ENCODE results near the gene DLG1. TPM values are rescaled to one million over a fixed set of nuclear protein-coding genes. Genes with fewer than 3 reads are reported as not detected.
A peak's percentile ranks its signal among the peaks of the same experiment; 100 is the strongest.

The DLG1 gene
- total RNA-seq = 71.2 and 107 TPM in 2 replicates

GRCh38 chr3:197298341-197298944 is at the start of gene DLG1:
Gene DLG1, minus strand, starts transcription at chr3:197298612. Its CDS starts 1,408 bp downstream, at chr3:197297204.
- DNase-seq (ENCODE audit: low read depth, low spot score) = peak; percentile 79

DNA sequence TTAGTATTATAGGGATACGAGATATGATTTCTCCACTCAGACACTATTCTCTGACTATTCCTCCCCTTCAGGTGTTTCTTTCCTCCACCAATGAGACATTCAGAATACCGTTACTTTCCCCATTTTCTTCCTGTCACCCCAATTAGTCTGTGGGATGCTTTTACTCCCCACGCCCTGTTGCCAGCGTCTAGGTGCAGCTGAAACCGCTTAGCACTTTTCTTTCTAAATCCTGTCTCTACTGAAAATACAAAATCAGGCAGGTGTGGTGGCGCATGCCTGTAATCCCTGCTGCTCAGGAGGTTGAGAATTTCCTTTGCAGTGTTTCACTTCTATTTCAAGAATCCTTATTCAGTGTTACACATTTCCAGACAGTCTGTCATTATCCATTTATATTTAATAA is 49.6 kb upstream of the DLG1 start:
- no peak for DNase-seq (ENCODE audit: low read depth, low spot score)

GRCh38 chr3:197345390-197345789 is 47.0 kb upstream of the DLG1 start:
- no peak for DNase-seq (ENCODE audit: low read depth, low spot score)

GRCh38 chr3:197344582-197345318 is 46.3 kb upstream of the DLG1 start:
- DNase-seq (ENCODE audit: low read depth, low spot score) = no peak

DNA sequence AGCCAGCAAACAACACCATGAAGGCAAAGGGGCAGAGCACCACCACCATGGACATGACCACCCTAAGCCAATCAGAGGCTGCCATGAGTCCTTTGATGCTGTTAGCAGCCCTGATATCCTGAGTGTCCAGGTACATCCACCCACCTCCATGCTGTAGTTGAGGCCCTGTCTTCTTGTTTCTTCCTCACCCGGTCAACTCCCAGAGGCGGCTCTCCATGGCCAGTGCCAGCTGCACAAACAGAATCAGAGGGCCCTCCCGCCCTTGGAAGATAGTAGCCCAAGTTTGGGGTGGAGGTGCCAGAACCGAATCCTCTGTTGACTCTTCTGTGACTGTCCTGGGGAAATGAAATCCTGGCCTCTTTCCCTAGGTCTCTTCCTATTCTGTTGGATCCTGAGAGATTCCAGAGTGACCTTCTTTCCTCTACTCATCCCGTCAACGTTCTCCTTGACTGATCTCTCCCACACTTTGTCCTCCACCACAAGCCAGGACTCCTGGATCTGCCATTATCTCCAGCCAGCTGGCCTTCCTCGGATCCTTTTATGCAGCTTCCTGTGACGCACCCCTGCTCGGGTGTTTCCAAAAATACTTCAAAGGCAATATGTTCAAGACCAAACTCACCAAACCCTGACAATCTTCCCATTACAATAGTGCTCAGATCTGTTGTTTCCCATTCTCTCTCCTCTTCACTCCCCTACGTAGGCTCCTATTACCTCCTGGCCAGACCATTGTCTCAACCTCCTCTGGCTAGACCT is 45.4 kb upstream of the DLG1 start:
- no peak for DNase-seq (ENCODE audit: low read depth, low spot score)

DNA sequence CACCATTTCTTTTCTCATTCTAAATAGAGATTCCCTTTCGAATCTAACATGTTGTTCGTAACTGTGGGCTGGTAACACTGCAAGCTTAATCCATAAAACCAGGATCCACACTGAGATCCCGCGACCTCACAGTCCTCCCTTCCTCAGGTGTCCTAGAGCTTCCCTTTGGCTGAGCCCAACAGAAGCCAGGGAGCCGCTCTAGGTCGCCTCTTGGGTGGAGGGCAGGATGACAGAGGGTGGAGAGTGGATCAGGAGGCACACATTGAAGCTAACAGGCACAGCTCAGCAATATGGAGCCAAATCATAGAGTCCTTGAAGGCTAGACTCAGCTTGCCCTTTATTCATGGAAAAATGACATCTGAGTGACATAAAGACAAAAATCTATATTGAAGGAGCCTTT is 44.7 kb upstream of the DLG1 start:
- DNase-seq (ENCODE audit: low read depth, low spot score) = no peak

GRCh38 chr3:197340521-197340871 is 42.1 kb upstream of the DLG1 start:
- DNase-seq (ENCODE audit: low read depth, low spot score) = no peak

DNA sequence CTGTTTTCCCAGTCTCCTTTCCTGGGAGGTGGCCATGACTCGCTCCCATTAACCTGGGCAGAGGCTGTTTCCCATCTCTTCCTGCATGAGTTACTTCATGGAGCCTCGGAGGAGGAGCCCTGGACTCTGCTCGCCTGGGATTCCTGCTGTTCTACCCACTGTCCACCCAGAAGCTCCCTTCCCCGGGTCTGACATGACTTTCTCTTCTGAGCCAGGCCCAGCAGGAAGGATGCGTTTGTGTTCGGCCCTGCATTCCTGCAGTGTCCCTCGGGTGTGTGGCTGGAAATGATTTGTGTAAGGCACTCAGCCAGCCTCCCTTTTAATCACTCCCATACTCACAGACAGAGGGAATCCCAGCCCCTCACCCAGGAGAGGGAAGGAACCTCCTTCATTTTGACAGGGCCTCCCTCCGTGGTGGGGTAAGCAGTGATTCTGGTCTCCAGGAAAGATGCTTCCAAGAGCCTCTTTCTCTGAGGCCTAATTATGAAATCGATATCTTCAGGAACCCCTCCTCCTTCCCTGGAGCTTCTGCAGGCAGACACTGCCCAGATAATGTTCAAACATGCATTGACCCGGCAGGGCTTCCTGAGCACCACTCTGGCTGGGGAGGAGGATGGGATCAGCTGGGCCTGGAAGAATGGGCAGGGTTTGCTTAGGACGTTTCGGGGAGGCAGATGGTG is 41.6 kb upstream of the DLG1 start:
- no peak for DNase-seq (ENCODE audit: low read depth, low spot score)

DNA sequence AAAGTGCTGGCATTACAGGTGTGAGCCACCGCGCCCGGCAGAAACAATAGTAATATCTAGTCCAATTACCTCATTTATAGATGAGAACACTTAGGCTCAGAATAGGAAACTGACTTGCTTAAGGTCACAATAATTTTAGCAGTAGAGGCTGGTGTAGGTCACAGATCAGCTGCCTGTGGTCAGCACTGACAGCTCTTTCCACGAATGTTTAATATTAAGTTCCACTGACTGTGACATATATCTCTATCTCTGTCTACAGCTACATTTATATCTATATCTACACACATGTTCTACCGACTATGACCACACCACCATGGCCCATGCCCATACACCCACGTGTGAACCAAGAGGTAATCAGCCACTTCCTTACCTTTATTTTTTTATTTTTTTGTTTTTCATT is 40.2 kb upstream of the DLG1 start:
- no peak for DNase-seq (ENCODE audit: low read depth, low spot score)

GRCh38 chr3:197337656-197338055 is 39.2 kb upstream of the DLG1 start:
- no peak for DNase-seq (ENCODE audit: low read depth, low spot score)

GRCh38 chr3:197337214-197337613 is 38.8 kb upstream of the DLG1 start:
- no peak for DNase-seq (ENCODE audit: low read depth, low spot score)

DNA sequence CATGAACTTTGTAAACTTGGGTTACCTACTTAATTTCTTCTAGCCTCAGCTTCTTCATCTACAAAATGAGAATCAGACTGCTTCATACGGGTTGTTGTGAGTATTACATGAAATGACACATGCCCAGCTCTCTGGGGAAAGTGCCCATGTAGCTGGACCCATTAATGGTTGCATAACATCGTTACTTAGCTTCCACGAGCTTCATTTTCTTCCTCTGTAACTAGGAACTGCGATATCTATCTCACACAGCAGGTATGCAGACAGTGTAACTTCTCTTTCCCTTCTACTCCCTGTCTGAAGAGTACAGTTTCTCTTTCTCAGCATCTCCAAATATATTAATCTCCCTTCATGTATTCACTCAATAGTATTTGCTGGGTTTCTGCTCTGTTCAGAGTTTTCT is 37.9 kb upstream of the DLG1 start:
- DNase-seq (ENCODE audit: low read depth, low spot score) = no peak

DNA sequence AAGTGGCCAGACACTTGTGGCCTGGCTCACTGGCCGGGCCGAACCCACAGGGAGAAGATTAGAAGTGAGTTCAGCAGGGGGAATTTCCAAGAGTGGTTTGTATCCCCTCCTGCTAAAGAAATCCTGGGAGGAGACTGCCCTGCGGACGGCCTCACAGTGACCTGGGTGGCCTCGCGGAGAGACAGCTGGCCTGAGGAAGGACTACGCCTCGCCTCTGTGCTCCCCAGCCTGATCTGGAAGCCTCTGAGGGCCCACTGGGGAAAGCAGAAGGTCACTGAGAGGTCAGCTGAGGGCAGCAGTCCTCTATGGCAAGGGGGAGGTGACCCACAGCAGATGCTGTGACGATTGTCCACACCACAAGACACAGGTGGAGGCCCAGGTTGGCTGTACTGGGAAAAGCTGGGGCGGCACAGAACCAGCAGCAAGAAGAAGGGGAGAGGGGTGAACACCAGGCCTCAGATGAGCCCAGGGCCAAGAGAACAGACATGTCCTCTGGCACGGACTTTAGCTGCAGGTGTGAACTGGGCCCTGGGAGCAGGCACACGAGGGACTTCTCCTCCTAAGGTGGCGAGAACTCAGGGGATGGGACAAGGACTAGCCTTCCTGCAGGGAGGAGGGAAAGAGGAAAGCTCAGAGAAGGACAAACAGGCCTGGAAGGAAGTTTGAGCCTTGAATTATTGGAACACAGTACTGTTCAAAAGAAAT is 37.2 kb upstream of the DLG1 start:
- no peak for DNase-seq (ENCODE audit: low read depth, low spot score)

- no peak for DNase-seq (ENCODE audit: low read depth, low spot score)
Observed at GRCh38 chr3:197333901-197334639, 35.7 kb upstream of the DLG1 start.

GRCh38 chr3:197331131-197331530 is 32.7 kb upstream of the DLG1 start:
- DNase-seq (ENCODE audit: low read depth, low spot score) = no peak

GRCh38 chr3:197329382-197329781 is 31.0 kb upstream of the DLG1 start:
- DNase-seq (ENCODE audit: low read depth, low spot score) = no peak

DNA sequence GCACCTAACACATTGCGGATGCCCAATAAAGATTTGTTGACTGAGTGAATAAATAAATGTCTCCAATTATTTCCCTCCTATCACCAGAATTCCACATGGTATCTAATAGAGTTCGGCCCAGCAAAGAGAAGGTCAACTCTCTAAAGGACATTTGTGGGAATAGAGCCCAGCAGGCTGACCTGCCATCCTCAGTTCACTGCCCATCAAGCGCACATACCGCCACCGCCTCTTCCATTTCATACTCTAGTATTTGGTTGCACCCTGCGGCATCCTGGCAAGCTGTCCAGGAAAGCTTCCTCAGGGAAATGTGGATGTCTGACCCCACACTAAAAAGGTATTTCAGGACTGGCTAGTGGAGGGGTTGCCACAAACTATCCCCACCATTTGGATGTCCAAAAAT is 29.8 kb upstream of the DLG1 start:
- no peak for DNase-seq (ENCODE audit: low read depth, low spot score)

DNA sequence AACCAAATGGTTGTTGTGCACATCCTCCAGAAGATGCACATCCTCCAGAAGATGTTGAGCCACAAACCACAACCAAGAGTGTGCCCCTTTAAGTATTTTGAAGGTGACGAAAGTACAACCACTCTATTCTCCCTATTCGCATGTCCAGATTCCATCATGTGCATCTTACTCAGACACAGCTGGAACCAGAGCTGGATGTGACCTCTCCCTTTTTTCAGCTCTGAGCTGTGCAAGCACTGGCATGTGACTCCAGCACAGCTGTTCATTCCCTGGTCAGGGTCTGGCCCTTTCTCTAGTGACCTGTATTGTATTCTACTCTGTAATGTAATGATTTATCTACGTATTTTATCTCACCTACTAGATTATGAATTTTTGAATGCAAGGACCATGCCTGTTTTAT is 29.3 kb upstream of the DLG1 start:
- DNase-seq (ENCODE audit: low read depth, low spot score) = no peak

DNA sequence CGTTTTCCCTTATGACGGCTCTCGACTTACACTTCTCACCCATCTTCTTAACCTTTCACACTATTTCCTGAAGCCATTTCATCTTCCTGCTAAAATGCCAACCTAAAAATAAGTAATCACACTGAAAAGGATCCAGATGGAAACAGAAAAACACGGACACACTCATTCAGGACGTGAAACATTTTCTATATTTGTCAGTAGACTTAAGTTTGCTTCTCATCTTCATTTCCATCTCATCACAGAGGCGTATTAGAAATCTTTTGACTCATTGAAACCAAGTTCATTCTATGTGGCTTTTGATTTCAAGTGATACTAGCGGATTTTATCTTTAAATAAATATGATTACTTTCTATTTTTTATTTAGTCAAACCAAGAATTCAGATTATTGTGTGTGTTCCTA is 27.4 kb upstream of the DLG1 start:
- DNase-seq (ENCODE audit: low read depth, low spot score) = no peak

DNA sequence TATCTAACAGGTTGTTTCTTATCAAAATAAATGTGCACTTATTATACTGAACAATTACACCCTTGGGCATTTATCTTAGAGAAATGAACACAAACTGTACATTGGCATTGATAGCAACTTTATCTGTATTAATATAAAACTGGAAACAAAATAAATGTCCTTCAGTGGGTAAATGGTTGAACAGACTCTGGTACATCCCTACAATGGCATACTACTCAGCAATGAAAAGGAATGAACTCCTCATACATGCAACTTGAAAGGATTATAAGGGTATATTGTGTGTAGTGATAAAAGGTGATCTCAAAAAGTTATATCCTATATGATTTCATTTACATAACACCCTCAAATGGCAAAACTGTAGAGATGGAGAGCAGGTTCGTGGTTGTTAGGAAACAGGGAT is 23.7 kb upstream of the DLG1 start:
- DNase-seq (ENCODE audit: low read depth, low spot score) = no peak

DNA sequence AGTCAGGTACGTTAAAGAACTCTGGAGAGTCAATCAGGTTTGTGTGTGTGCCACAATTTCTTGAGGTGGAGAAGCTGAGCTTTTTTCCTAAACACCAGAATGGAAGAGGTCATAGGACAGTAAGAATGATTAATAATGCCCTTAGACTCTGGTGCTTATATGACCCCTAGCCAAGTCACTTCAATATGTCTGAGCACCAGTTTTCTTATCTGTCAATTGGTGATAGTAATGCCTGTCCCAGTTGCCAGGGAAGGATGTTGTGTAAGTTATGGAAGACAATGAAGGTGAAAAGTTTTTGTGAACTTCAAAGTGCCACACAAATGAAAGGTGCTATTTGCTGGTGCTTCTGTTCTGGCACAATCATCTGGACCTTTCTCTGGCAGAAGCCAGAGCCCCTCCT is 22.2 kb upstream of the DLG1 start:
- DNase-seq (ENCODE audit: low read depth, low spot score) = no peak

Data from pulmonary artery endothelial cell (primary cell).